HG02884 (cell line): ENCODE data around the gene PDHA2.
"Not testable (repeated sequence)": the region's sequence is repeated elsewhere in the genome, so short reads cannot be mapped to it uniquely, and the experiment has no call there.

Experiments used
- ATAC-seq: cut with Tn5 transposase; IDR thresholded peaks from one replicate; pipeline ENCODE4 v1.9.1; 2021; ENCODE audit warnings: mild to moderate bottlenecking, moderate library complexity; ENCODE audit not compliant: unreplicated experiment

Gene PDHA2

GRCh38 chr4:95839891-95840290 lies at the start of gene PDHA2:
Gene PDHA2, plus strand, starts transcription at chr4:95840093. Its CDS starts 58 bp downstream, at chr4:95840151.
- no peak for ATAC-seq

GRCh38 chr4:95798003-95798402 lies 41.9 kb upstream of the PDHA2 start:
- ATAC-seq = no peak

GRCh38 chr4:95798727-95799126 lies 41.2 kb upstream of the PDHA2 start:
- no peak for ATAC-seq

- no peak for ATAC-seq
Measured at GRCh38 chr4:95821867-95822266, 18.0 kb upstream of the PDHA2 start.

- no peak for ATAC-seq
Measured at GRCh38 chr4:95825546-95825945, 14.3 kb upstream of the PDHA2 start.

- no peak for ATAC-seq
Measured at GRCh38 chr4:95830651-95831050, 9.2 kb upstream of the PDHA2 start.

GRCh38 chr4:95831166-95831565 lies 8.7 kb upstream of the PDHA2 start:
- no peak for ATAC-seq

- no peak for ATAC-seq
Measured at GRCh38 chr4:95833711-95834194, 6.1 kb upstream of the PDHA2 start.

- ATAC-seq = no peak
Measured at GRCh38 chr4:95835672-95836071, 4.2 kb upstream of the PDHA2 start.

GRCh38 chr4:95838192-95838591 lies 1.7 kb upstream of the PDHA2 start:
- ATAC-seq = no peak

GRCh38 chr4:95847908-95848460 lies 8.1 kb downstream of the PDHA2 start:
- no peak for ATAC-seq

GRCh38 chr4:95850161-95850560 lies 10.3 kb downstream of the PDHA2 start:
- no peak for ATAC-seq

- no peak for ATAC-seq
Measured at GRCh38 chr4:95857761-95858160, 17.9 kb downstream of the PDHA2 start.

- ATAC-seq = no peak
Measured at GRCh38 chr4:95867919-95868318, 28.0 kb downstream of the PDHA2 start.

- not testable (repeated sequence) for ATAC-seq
Measured at GRCh38 chr4:95869414-95869813, 29.5 kb downstream of the PDHA2 start.

- ATAC-seq = no peak
Measured at GRCh38 chr4:95869961-95870500, 30.1 kb downstream of the PDHA2 start.

- no peak for ATAC-seq
Measured at GRCh38 chr4:95877636-95878035, 37.7 kb downstream of the PDHA2 start.

- no peak for ATAC-seq
Measured at GRCh38 chr4:95887551-95887950, 47.7 kb downstream of the PDHA2 start.

GRCh38 chr4:95889662-95890061 lies 49.8 kb downstream of the PDHA2 start:
- ATAC-seq = no peak
